HPDE6-E6E7 (cell line): ENCODE measurements around the gene GALNT15.

ENCODE experiments used
- DNase-seq: peaks from one replicate; pipeline ENCODE4 v3.0.0; 2011; ENCODE audit warnings: missing footprints; ENCODE audit errors: extremely low spot score

GALNT15 gene

DNA sequence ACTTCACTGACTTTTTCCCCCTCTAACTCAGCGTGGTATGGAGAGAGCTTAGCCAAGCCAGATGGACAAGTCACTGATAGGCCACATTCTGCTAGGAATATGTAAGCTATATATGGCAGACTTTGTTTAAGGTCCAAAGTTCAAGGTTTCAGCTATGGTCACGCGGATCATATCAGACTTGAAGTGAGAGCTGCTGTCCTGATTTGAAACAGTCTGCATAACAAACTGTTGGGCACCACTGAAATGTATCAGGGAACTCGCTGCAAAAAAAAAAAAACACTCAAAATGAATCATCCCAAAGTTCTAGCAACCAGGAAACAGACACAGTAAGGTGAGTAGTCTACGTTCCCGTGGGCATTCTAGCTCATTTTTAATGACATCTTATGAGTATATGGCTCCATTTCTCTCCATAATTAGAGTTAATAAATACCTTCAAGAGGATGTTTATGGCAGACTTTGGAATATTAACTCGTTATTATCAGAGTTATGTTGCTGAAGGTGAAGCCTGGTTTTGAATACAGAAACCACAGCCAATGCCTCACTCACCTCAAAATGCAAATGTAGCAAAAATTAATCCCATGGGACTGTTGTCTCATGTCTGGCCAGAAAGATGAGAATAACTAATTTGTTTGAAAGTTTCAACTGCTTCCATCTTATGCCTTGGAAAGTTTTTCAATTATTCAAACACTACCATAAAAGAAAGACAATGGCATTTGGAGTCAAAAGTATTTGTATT, 77.9 kb downstream of the GALNT15 start:
- no peak for DNase-seq

DNA sequence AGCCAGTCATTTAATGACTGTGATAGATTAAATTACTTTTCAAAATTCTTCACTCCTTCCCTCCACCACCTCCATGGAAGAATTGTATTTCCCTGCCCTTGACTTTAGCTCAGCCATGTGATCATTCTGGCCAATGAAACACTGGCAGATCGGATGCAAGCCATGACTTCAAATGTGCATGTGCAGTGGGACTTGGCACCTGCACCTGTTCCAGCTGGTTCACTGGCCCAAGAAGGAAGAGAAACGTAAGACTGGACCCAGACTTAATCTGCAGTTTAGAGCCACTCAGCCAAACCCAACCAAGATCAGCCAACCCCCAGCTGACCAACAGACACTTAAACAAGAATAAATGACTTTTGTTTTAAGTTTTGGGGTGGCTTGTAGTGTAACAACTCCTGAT, 78.5 kb downstream of the GALNT15 start:
- DNase-seq, result no peak

DNA sequence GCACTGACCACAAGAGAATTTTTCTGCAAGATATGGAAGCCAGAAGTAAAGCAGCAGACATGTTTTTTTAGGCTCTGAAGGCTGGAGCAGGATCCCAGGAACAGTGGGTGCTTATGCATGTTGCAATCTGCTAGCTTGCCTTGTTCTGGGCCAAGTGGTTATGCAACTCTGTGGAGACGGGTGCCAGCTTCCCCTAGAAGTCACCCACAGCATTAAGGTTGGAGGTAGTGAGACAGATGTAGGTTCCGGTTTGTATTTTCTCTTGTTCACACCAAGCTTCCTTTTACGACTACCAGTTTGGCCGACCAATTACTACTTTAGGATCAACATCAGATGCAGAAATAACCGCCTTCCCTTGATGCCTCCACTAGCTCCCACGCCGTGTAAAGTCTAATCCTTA, 79.1 kb downstream of the GALNT15 start:
- DNase-seq, result no peak

DNA sequence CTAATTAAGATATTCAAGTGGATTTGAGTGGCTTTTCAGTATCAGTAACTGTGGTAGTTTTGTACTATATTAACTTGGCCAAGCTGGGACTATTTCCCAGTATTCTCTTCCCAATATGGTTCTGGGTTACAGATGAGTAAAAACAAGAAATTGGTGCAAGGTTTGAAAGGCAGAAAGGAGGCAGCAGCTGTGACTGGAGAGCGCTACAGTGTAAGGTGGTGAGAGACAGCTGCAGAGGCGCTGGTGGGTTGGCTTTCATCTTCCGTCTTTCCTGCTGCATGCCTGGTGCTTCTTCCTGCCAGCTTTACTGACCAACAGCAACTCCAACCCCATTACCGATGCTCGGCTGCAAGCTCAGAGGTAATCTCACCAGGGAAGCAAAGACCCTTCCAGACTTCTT, 80.4 kb downstream of the GALNT15 start:
- DNase-seq, result no peak

DNA sequence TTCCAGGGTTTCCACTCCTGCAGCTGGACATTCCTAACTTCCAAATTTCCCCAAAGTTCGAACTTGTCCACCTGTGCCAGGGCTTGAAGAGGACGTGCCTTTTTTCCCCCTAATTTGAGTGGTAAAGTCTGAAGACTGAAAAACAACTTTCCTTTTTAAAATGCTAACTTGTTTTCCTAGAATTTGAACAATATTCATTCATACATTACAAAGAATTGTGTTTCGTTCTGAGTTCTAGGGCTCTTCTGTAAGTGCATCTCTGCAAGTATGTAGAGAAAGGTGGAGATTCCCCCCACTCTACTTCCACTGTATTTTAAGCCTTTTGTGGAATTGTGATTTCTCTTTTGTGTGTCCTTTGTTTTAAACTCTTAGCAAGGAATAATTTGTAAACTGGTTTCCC, 80.8 kb downstream of the GALNT15 start:
- no peak for DNase-seq

DNA sequence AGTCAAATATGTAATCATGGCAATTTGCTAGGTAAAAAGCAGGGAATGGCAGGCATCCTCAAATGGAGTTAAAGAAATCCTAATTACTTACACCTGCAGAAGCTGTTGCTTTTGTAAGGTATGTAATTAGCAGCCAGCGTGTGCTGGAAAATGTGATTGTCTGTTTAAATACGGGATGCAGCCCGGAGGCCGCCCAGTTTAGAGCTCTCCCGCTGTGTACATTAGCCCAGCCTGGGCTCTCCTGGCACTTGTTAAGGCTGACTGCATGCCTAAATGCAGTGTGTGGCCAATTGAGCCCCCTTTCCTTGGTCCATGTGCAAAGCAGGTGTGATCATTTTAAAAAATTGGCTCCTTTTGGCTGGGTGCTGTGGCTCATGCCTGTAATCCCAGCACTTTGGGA, 81.2 kb downstream of the GALNT15 start:
- DNase-seq, result no peak

DNA sequence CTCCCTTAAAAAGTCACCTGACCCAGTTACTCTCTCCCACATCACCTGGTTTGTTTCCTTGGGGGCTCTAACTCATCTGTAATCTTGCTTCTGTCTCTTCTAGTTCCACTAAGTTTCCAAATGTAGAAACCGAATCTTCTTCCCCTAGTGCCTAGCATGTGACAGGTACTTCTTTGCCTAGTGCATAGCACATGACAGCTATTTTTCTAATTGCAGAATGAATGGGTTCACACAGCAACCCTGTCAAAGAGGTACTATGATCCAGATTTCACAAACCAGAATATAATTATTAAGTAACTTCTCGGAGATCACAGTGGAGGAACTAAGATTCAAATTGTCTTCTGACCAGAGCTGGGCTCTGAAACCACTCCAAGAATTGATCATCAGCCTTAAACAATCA, 82.8 kb downstream of the GALNT15 start:
- DNase-seq, result no peak

DNA sequence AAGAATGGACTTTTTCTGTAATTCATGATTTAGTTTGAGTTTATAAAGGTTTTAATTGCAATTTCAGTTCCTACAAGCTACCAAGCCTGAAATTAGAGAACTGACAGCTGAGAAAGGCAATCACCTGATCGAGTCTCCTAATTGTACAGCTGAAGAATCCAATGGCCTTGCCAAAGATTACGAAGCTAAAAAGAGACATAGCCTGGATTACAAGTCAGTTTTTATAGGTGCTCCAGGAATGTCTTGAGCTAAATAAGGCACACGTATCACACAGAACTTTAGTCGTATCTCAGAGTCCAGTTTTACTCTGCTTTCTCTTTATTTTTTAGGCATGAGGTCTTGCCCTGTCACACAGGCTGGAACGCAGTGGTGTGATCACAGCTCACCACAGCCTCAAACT, 83.7 kb downstream of the GALNT15 start:
- DNase-seq, result no peak

DNA sequence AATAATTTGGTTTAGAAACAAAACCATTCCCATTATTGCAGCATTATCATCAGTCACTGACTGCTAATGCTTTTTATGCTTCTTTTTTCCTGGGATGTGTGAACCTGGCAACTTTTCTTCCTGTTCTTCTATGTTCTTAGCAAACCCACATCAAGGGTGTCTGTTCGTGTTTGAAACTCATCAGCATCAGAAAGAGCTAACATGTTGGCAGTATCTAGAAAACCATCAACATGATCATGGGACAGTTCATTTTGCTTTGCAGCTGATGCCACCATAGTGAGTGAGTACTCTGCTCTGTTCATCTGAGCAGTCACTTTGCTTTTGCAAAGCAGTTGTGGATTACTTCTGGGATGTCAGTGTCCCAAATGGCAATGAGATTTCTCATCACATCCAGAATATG, 84.4 kb downstream of the GALNT15 start:
- no peak for DNase-seq

DNA sequence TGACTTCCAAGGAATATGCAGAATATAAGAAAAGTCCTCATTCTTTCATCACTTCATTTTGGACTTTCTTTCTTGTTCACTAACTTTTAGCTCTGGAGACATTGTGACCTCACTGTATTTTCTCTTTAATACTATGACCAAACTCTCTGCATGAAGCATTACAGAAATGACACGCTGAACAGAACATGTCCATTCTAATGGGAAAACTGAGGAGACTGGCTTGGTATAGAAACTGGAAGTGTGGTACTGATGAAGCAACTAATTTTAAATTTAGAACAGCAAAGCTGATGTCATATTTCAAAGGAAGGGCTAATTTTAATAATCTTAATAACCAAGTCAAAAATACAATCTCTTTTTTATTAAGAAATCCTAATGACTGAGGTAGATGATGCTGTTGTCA, 85.6 kb downstream of the GALNT15 start:
- DNase-seq, result no peak

DNA sequence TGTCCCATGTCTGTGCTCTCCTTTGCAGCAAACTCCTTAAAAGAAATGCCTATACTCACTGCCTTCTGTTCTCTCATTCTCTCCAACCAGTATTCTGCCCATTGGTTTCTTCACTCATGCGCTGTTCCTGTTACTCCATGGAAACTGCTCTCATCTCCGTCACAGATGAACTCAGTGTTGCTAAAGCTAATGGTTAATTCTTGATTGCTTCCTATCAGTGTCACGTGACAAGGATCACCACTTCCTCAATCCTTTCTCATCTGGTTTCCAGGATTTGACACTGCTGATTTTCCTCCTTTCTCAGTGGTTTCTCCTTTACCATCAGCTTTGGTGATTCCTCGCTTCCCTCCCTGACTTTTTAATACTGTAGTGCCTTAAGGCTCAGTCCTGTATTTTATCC, 87.7 kb downstream of the GALNT15 start:
- DNase-seq, result no peak

DNA sequence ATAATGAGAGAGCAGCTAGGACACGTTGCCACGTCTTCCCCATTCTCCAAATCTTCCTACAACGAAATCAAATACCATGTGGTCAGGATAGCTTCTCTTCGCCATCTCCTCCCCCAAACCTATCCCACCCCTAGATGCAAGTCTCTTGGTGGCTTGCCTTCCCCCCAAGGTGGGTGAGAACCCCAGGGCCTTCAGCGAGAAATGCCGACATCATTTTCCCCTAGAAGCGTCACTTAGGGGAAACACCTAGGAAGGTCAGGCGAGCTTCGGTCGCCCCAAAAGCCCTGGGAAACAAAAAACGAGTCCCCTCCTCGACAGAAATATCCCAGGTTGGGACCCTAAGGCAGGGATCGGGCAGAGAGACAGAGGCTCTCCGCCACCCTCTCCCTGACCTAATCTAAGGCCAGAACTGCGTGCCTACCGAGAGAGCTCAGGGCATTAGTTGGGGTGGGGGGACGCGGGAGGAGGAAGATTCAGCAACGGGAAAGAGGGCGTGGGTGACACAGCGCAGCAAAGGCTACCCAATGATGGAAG, 89.8 kb downstream of the GALNT15 start:
- no peak for DNase-seq

DNA sequence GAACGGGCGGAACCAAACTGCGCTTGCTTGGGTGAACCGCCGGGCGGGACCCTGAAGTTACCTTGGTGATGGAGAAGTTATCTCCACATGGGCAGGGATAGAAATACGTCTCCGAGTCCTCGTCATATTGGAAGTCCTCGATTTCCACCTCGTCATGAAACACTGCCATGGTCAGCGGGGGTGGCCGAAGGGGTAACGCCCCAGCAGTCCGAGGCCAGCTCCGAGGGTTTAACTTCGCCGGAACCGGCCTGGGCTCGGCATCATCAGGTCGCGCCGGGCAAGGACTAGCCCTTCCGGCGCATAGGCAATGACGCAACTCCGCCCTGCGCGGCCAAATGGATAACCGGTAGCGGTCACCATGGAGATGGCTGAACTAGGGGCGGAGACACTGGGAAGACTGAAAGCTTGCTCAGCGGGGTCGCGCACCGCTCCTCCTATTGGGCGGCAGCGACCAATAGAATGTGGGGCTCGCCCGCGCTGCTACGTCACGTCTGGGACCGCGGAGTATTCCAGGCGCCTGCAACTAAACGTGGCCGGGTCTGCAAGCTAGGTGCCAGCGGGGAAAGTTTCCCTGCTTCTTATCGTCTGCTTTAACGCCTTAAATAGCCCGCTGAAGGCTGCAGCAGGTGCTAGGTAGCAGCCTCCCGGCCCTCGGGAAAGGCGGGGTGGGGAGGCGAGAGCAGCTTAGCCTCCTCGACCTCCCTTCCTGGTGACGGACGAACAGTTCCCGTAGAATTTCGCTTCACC, 90.4 kb downstream of the GALNT15 start, which contains the start of the genes DPH3 and OXNAD1:
DPH3 (minus strand) TSS at position 236 of the 747 bp plus-strand sequence; CDS start at position 169, 67 bp downstream.
OXNAD1 (plus strand) TSS at position 505 of the 747 bp plus-strand sequence. CDS start 5,741 bp downstream, outside the sequence.
- DNase-seq, result peak; percentile 78

DNA sequence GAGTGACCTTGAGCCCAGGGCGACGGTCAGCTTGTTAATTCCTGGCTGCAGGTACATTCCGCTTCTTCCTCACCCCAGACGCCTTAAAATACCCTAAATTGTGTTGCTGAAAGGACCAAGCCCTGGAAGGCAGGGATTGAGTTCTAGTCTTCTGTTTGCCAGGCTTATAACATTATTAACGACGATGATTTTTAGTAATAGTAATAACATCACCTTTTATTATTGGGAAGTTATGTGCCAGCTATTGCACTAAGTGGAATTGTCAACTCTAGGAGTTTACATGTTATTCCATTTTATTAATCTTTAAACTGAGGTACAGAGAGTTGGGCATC, 90.9 kb downstream of the GALNT15 start:
- DNase-seq, result no peak

DNA sequence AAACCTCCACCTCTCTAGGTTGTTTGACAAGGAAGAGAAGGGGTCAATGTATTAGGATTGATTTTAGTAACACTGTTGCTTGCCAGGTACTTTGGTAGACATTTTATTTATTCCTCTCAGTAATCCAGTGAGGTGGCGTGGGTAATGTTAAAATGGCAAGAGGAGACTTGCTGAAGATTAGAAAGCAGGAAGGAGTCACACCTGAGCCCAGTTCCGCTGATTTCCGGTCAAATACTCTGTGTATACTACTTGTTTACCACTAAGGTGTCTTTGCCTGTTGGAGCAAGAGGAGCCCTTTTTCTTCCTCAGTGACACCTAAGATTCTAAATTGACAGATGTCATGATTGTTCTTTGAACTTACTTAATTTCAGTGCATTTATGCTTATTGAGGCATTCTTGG, 92.2 kb downstream of the GALNT15 start:
- no peak for DNase-seq

DNA sequence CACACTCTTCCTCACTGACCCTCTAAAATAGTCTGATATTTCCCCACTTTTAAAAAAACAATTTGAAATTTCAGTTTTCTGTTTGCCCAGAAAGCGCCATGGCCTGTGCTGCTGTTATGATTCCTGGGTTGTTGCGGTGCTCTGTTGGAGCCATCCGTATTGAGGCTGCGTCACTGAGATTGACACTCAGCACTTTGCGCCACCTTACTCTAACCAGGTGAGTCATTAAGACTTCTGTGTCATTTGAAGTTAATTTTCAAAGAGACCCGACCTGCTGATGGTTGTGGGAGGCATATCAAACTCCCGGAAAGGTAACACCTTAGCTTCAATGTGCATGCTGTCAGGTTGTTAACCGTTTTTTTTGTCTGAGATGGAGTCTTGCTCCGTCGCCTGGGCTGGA, 96.4 kb downstream of the GALNT15 start:
- DNase-seq, result no peak

DNA sequence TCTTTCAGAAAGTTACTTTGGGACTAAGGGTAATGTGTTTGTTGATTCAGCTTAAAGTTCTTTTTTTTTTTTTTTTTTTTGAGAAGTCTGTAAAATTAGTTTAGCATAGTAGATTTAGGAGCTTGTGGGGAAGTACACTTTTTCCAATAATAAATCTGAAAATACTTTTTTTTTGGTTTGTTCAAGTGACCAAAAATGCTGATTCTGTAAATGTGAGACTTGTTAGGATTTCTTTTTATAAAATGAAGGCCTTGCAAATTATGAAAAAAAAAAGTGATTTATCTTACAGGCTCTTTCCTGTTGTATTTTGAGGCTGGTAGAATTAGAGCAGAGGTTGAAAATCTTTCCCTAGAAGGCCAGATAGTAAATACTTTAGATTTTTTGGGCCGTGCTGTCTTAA, 98.1 kb downstream of the GALNT15 start:
- DNase-seq, result no peak

DNA sequence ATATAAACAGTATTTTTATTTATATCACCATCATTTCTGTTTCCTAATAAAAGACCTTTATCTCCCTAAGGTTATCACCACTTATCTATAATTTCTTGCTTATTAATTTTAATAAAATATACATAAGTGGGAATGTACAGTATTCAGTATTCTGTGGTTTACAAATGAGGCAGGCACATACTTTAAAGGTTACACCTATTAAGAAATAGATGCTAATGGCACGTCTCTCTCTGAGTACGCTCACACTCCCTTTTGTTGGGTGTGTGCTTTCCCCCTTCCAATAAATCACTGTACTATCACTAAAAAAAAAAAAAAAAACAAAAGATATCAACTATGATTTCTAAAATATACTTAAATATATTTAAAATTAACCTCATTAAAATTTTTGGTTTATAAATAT, 99.4 kb downstream of the GALNT15 start:
- DNase-seq, result no peak

DNA sequence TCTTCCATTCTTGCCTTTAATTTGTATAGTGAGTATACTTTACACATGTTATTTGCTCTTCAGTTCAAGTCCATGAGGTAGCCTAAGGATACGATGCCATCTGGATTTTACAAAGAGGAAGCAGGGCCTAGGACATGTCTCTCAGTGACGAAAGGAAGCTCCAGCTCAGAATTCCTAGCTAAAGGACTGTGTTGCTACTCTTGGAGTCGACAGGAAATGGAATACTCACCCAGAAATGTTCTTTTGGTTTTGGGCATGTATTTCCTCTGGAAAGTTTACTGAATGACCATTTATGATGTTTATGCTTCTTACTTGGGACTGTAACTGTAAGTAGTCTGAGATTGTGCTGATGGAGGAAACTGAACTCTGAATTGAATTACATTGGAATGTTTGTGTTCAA, 103.0 kb downstream of the GALNT15 start:
- no peak for DNase-seq

DNA sequence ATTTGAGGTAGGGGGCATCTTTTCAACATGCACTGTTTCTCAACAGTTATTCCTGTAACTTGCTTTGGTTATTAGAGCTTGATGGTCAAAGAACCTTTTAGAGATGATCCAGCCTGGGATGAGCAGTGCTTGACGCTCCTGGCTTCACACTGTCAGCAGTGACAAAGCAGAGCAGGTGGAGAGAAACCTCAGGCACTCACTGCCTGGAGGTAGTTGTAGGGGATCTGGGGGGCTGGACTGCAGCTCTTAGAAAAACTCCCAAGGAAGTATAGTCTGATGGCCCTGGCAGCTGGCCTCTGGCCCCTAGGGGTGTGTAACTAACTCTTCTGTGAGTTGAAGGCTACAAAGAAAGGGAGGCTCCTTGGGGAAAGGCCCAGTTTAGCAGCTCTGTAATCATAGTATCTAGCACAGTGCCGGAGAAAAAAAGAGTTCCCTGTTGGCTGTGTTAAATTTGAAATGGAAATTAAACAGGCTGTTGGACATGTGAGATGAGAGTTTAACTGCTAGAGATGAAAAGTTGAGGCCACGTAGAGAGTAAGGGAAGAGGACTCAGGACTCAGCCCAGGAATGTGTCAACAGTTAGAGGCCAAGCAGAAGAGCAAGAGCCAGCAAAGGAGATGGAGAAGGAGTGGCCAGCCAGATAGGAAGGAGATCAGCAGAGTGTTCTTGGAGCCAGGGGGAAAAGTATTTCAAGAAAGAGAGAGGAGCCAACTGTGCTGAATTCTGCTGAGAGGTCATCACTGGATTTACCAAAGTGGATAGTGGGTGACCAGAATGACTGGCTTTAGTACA, 104.7 kb downstream of the GALNT15 start:
- no peak for DNase-seq

DNA sequence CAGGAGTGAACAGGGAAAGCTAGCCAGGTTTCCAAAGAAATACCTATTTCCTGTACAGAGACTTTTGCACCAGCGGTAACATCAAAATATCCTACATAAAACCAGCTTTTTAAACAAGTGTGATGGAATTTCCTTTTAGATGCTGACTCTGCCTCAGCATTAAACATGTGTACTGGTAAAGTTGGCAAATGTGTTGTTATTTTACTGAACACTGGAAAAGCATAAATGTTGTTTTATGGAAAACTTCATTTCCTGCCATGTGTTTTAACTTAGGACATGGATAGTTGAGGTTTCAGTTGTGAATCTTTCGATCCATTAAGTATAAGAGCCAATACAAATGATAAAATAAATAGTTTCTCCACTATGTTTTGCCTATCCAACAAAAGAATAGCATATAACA, 106.2 kb downstream of the GALNT15 start:
- no peak for DNase-seq
